Heart left ventricle (tissue), 13 donors: ENCODE data around the gene GLIS2.

Experiments
- POLR2A ChIP-seq, 2 donors: fragments of 450-650 bp; IDR thresholded peaks; one replicate each; pipeline ENCODE4 v1.6.1; 2017; ENCODE audit warnings: antibody characterized with exemption in 2 of 2, mild to moderate bottlenecking in 2 of 2, moderate library complexity in 2 of 2
- TF ChIP-seq, protein P1 (sequence below), 12 donors: fragments of 200-600 bp; sonication (generic) in 4 of 12; IDR thresholded peaks; one replicate each; pipeline versions ENCODE4 v1.5.0 to v1.8.0; 2018 to 2022; ENCODE audit warnings: antibody characterized with exemption in 12 of 12, mild to moderate bottlenecking in 5 of 12
- donor health status: ischemic (EF 13 %, LVEDD 7.1; RV severe dilation, severe dysfunction).
- donor health status: DM: no; HTN: yes; CAD: no.
- donor health status: DM: no; HTN: no; CAD: no.
- donor health status: ischemic (EF 25% LVEDD 6.9; RV normal size, moderate dysfunction).
- donor health status: ischemic (EF 25% LVEDD 5.7; RV mildly dilated, moderate dysfunction).
- donor health status: ischemic (EF 35%, LVEDD 5.7; RV mildly dilated, moderate dysfunction).
- donor health status: nonischemic (EF 11% LVEDD 7.7; RV severe dilation, severe dysfunction).
- donor health status: DM: yes; HTN: yes; CAD: no.
- donor health status: PGD.
- donor health status: ischemic (EF 29% LVEDD 5.4; RV normal size, mild dysfunction).
- donor health status: nonischemic (EF 23%, LVEDD 6.1; RV moderate dilation, normal function).

DNA sequence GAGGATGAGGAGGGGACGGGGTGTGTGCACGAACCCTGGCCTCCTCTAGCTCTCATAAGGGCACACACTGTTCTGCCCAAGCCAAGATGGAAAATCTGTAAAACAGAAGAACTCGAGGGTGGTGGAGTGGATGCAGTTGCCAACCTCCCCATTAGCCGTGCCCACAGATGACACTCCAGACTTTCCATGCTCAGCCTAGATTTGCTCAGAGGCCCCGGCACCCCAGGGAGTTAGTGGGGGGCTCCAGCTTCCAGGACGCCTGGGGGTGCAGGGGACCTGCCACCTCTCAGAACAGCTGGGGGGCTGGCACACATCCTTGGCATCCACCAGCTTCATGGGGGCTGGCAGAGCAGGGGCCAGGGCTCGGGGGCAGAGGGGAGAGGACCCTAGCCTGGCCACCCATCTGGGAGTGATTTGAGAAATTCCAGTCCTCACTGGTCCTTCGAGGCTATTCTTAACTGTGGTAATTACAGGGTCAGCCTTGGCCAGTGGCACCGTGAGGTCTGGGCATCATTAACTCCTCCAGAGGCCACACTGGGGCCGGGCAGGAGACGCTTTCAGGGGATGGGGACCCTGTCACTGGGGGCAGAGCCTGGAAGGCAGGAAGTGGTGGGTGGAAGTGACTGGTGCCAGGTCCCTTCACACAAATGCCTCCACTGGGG, 70.1 kb downstream of the GLIS2 start:
- TF ChIP-seq, protein P1, sequence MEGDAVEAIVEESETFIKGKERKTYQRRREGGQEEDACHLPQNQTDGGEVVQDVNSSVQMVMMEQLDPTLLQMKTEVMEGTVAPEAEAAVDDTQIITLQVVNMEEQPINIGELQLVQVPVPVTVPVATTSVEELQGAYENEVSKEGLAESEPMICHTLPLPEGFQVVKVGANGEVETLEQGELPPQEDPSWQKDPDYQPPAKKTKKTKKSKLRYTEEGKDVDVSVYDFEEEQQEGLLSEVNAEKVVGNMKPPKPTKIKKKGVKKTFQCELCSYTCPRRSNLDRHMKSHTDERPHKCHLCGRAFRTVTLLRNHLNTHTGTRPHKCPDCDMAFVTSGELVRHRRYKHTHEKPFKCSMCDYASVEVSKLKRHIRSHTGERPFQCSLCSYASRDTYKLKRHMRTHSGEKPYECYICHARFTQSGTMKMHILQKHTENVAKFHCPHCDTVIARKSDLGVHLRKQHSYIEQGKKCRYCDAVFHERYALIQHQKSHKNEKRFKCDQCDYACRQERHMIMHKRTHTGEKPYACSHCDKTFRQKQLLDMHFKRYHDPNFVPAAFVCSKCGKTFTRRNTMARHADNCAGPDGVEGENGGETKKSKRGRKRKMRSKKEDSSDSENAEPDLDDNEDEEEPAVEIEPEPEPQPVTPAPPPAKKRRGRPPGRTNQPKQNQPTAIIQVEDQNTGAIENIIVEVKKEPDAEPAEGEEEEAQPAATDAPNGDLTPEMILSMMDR (IDR thresholded peaks at IDR 0.05): no peak
- TF ChIP-seq POLR2A (IDR thresholded peaks at IDR 0.05): no peak
